Measurements from ENCODE around the gene ETV7. TPM values are rescaled to one million over a fixed set of nuclear protein-coding genes. Genes with fewer than 3 reads are reported as not detected.

The ETV7 gene
- polyA plus RNA-seq, 3 donors = 0.10 to 2.2 (median 1.5) TPM

- Mint-ChIP-seq H3K27me3 (ENCODE audit: low read depth in 3 of 3) (peaks cover 0 to 1% (median 0%) of the 10 kb centered on the region in 3 donors), H3K4me3 (no peak overlapping the region), H3K36me3 (no peaks in the 10 kb centered on the region), H3K9me3 (no peaks in the 10 kb centered on the region), H3K4me1 (peaks cover 2% of the 10 kb centered on the region), H3K27ac (no peak overlapping the region)
- intact Hi-C loops (cut with micrococcal nuclease) = no loop called here
- Histone ChIP-seq H3K36me3 (replicated peaks in 1 of 2; ENCODE audit: control insufficient read depth in 1 of 2, insufficient read depth in 2 of 2, low read length in 2 of 2) (no peaks in the 10 kb centered on the region), H3K79me2 (ENCODE audit: insufficient read depth, low read length) (no peaks in the 10 kb centered on the region), H3K4me2 (replicated peaks; ENCODE audit: extremely low read depth, low read length, poor library complexity, severe bottlenecking) (no peak overlapping the region), H3K4me3 (replicated peaks in 1 of 3; ENCODE audit: low read depth in 2 of 3, low read length in 3 of 3) (no peak overlapping the region), H3K27ac (ENCODE audit: low read depth in 1 of 2, low read length in 2 of 2) (no peak overlapping the region), H3K9me3 (replicated peaks in 1 of 2; ENCODE audit: control insufficient read depth in 1 of 2, insufficient read depth in 1 of 2, low read length in 2 of 2) (no peaks in the 10 kb centered on the region), H3K27me3 (ENCODE audit: control insufficient read depth in 2 of 2, insufficient read depth in 2 of 2, low read length in 2 of 2) (no peaks in the 10 kb centered on the region), H4K20me1 (ENCODE audit: insufficient read depth, low read length) (no peaks in the 10 kb centered on the region), H3K4me1 (ENCODE audit: control insufficient read depth in 1 of 2, insufficient read depth in 2 of 2, low read length in 2 of 2) (no peaks in the 10 kb centered on the region), H3K9ac (ENCODE audit: insufficient read depth, low read length, poor library complexity, severe bottlenecking) (no peak overlapping the region), H2AFZ (ENCODE audit: insufficient read depth, low read depth, low read length, poor library complexity, severe bottlenecking) (no peak overlapping the region)
- TF ChIP-seq, protein P1, sequence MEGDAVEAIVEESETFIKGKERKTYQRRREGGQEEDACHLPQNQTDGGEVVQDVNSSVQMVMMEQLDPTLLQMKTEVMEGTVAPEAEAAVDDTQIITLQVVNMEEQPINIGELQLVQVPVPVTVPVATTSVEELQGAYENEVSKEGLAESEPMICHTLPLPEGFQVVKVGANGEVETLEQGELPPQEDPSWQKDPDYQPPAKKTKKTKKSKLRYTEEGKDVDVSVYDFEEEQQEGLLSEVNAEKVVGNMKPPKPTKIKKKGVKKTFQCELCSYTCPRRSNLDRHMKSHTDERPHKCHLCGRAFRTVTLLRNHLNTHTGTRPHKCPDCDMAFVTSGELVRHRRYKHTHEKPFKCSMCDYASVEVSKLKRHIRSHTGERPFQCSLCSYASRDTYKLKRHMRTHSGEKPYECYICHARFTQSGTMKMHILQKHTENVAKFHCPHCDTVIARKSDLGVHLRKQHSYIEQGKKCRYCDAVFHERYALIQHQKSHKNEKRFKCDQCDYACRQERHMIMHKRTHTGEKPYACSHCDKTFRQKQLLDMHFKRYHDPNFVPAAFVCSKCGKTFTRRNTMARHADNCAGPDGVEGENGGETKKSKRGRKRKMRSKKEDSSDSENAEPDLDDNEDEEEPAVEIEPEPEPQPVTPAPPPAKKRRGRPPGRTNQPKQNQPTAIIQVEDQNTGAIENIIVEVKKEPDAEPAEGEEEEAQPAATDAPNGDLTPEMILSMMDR (IDR thresholded peaks at IDR 0.05) = no peak
- 100% methylated on average over 4 of the region's 9 CpGs for WGBS (ENCODE audit: insufficient coverage)
- no peak for DNase-seq
These were observed 68.1 kb downstream of the ETV7 start for GRCh38 chr6:36319436-36319762.

- DNase-seq = no peak
- intact Hi-C loops (cut with micrococcal nuclease) = no loop called here
- no peaks in the 10 kb centered on the region for H3K79me2 ChIP-seq (ENCODE audit: insufficient read depth, low read length)
- no peak overlapping the region for H3K4me2 ChIP-seq (replicated peaks; ENCODE audit: extremely low read depth, low read length, poor library complexity, severe bottlenecking)
- H3K9me3 ChIP-seq (replicated peaks in 1 of 2; ENCODE audit: control insufficient read depth in 1 of 2, insufficient read depth in 1 of 2, low read length in 2 of 2) = no peaks in the 10 kb centered on the region
- H3K27ac Mint-ChIP-seq = no peak overlapping the region
- H3K4me1 ChIP-seq (ENCODE audit: control insufficient read depth in 1 of 2, insufficient read depth in 2 of 2, low read length in 2 of 2) = no peaks in the 10 kb centered on the region
- H3K4me1 Mint-ChIP-seq = peaks cover 5% of the 10 kb centered on the region
- H3K4me3 Mint-ChIP-seq = no peak overlapping the region
- peaks cover 0 to 2% of the 10 kb centered on the region in 2 donors for H3K36me3 Mint-ChIP-seq
- no peak overlapping the region for H3K4me3 ChIP-seq (replicated peaks in 1 of 3; ENCODE audit: low read depth in 2 of 3, low read length in 3 of 3)
- no peaks in the 10 kb centered on the region for H4K20me1 ChIP-seq (ENCODE audit: insufficient read depth, low read length)
- H3K27ac ChIP-seq (ENCODE audit: low read depth in 1 of 2, low read length in 2 of 2) = no peak overlapping the region
- H2AFZ ChIP-seq (ENCODE audit: insufficient read depth, low read depth, low read length, poor library complexity, severe bottlenecking) = no peak overlapping the region
- H3K27me3 Mint-ChIP-seq (ENCODE audit: low read depth in 3 of 3) = peaks cover 0 to 2% (median 1%) of the 10 kb centered on the region in 3 donors
- H3K27me3 ChIP-seq (ENCODE audit: control insufficient read depth in 2 of 2, insufficient read depth in 2 of 2, low read length in 2 of 2) = no peaks in the 10 kb centered on the region
- H3K36me3 ChIP-seq (replicated peaks in 1 of 2; ENCODE audit: control insufficient read depth in 1 of 2, insufficient read depth in 2 of 2, low read length in 2 of 2) = no peaks in the 10 kb centered on the region
- TF ChIP-seq, protein P1 (IDR thresholded peaks at IDR 0.05) = no peak
- 94% methylated on average over 4 of the region's 6 CpGs for WGBS (ENCODE audit: insufficient coverage)
- no peak overlapping the region for H3K9ac ChIP-seq (ENCODE audit: insufficient read depth, low read length, poor library complexity, severe bottlenecking)
- H3K9me3 Mint-ChIP-seq = no peaks in the 10 kb centered on the region
These were observed 68.6 kb downstream of the ETV7 start for GRCh38 chr6:36318690-36319435.

All from CD14-positive monocyte (primary cell).